GM12875 (cell line): ENCODE results near the gene MNX1.

Experiments used
- H3K4me3 ChIP-seq: one replicate; pipeline ENCODE4 v1.5.1; 2011; ENCODE audit warnings: low read depth, low read length, control low read depth
- CTCF ChIP-seq: IDR thresholded peaks from 2 replicates; pipeline ENCODE4 v1.5.1; 2011; ENCODE audit warnings: low read depth, mild to moderate bottlenecking, control low read depth, inconsistent platforms, low read length, moderate library complexity, borderline replicate concordance; ENCODE audit not compliant: insufficient read depth

Gene MNX1

GRCh38 chr7:156989766-156990535 is 20.5 kb downstream of the MNX1 start:
- no peak for TF ChIP-seq CTCF
- H3K4me3 ChIP-seq, result no peak overlapping the region

GRCh38 chr7:156988343-156989185 is 21.9 kb downstream of the MNX1 start:
- no peak for TF ChIP-seq CTCF
- no peak overlapping the region for H3K4me3 ChIP-seq

GRCh38 chr7:156986378-156986777 is 24.1 kb downstream of the MNX1 start:
- H3K4me3 ChIP-seq, result no peak overlapping the region
- TF ChIP-seq CTCF, result no peak

- TF ChIP-seq CTCF, result no peak
- no peak overlapping the region for H3K4me3 ChIP-seq
These were observed 25.1 kb downstream of the MNX1 start for GRCh38 chr7:156985101-156985992.

- no peak for TF ChIP-seq CTCF
- no peak overlapping the region for H3K4me3 ChIP-seq
These were observed 26.1 kb downstream of the MNX1 start for GRCh38 chr7:156984174-156984891.

- H3K4me3 ChIP-seq, result no peak overlapping the region
- no peak for TF ChIP-seq CTCF
These were observed 30.8 kb downstream of the MNX1 start for GRCh38 chr7:156979711-156980110.
